Measurements from ENCODE around the gene LRMDA.

LRMDA gene

DNA sequence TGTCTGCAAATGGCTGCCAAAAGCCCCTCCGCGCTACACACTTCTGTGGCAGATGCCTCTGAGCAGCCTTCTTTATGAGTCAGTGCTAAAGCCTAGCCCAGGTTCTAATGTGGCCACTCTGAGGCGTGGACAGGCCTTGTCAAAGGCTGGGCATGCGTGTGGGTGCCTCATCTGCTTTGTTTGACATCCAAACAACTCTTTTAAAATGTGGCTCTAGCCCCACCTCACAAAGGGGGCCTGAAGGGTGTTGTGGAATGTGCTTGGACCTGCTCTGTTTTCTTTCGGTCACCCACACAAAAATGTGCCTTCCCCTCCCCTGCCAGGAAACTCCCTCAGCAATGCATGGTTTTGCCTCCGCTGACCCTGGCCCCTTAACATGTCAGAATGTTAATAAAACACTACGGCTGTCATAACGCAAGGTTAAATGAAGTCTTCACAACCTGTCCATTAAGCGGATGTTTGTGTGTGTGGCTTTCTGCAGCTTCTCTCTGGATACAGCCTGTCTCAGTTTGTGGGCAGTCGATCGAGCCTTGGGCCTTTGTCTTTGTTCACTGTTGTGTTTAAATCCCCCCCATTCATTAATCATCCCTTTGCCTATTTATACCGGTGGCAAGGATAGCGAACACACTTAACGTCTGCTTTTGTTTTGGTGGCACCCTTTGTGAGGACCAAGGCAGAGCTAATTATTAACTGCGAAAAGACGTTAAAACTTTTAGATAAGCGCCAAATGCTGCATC, 718.9 kb downstream of the LRMDA start:
- Histone ChIP-seq H3K36me3 (ENCODE audit: insufficient read depth, low read depth, low read length) (no peaks in the 10 kb centered on the region), H3K9ac (ENCODE audit: low read depth, low read length) (peak overlapping the region; percentile 62), H3K4me1 (ENCODE audit: insufficient read depth, low read length) (peaks cover 22% of the 10 kb centered on the region; the same call in 1 of the 2 replicates), H3K4me3 (ENCODE audit: low read length) (peak overlapping the region; percentile 6; the same call in 1 of the 2 replicates), H3K9me3 (ENCODE audit: insufficient read depth, low read depth, low read length) (peaks cover 17% of the 10 kb centered on the region), H3K27me3 (ENCODE audit: insufficient read depth, low read length) (no peaks in the 10 kb centered on the region), H3K27ac (ENCODE audit: low read length) (peak overlapping the region; percentile 74)

GRCh38 chr10:76150876-76151288, 719.5 kb downstream of the LRMDA start:
- H3K4me3 ChIP-seq (ENCODE audit: low read length) = no peak overlapping the region
- peaks cover 22% of the 10 kb centered on the region; the same call in 1 of the 2 replicates for H3K4me1 ChIP-seq (ENCODE audit: insufficient read depth, low read length)
- H3K27ac ChIP-seq (ENCODE audit: low read length) = peak overlapping the region; percentile 74

GRCh38 chr10:76152186-76152585, 720.8 kb downstream of the LRMDA start:
- peaks cover 22% of the 10 kb centered on the region; the same call in 1 of the 2 replicates for H3K4me1 ChIP-seq (ENCODE audit: insufficient read depth, low read length)
- peaks cover 17% of the 10 kb centered on the region for H3K9me3 ChIP-seq (ENCODE audit: insufficient read depth, low read depth, low read length)
- no peak overlapping the region for H3K4me3 ChIP-seq (ENCODE audit: low read length)
- no peak overlapping the region for H3K27ac ChIP-seq (ENCODE audit: low read length)
- no peak overlapping the region for H3K9ac ChIP-seq (ENCODE audit: low read depth, low read length)
- no peaks in the 10 kb centered on the region for H3K36me3 ChIP-seq (ENCODE audit: insufficient read depth, low read depth, low read length)
- H3K27me3 ChIP-seq (ENCODE audit: insufficient read depth, low read length) = no peaks in the 10 kb centered on the region

More at GRCh38 chr10:76150876-76151288, 719.5 kb downstream of the LRMDA start:
- Histone ChIP-seq H3K9me3 (ENCODE audit: insufficient read depth, low read depth, low read length) (peaks cover 17% of the 10 kb centered on the region), H3K9ac (ENCODE audit: low read depth, low read length) (peak overlapping the region; percentile 62; the same call in 1 of the 2 replicates), H3K36me3 (ENCODE audit: insufficient read depth, low read depth, low read length) (no peaks in the 10 kb centered on the region), H3K27me3 (ENCODE audit: insufficient read depth, low read length) (no peaks in the 10 kb centered on the region)

DNA sequence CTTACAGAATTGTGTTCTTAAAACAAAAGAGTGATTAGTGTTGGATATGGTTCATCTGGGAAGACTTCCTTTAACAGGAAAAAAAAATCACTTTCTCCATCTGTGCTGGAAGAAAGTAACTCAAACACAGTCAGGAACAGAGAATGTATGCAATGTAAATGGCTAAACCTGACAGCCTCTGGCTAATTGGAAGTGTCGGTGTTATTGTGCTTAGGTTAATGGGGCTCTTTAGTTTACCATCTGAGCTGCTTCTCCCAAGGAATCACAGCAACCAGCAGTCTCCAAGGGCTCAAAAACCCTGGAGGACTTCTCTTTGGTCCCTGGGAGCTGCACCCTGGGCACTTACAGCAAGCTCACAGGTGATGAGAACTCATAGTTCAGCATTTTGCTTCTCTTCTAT, 724.5 kb downstream of the LRMDA start:
- Histone ChIP-seq H3K4me3 (ENCODE audit: low read length) (no peak overlapping the region), H3K36me3 (ENCODE audit: insufficient read depth, low read depth, low read length) (no peaks in the 10 kb centered on the region), H3K27me3 (ENCODE audit: insufficient read depth, low read length) (no peaks in the 10 kb centered on the region), H3K27ac (ENCODE audit: low read length) (no peak overlapping the region), H3K4me1 (ENCODE audit: insufficient read depth, low read length) (peaks cover 3% of the 10 kb centered on the region; the same call in 1 of the 2 replicates), H3K9me3 (ENCODE audit: insufficient read depth, low read depth, low read length) (peaks cover 8% of the 10 kb centered on the region), H3K9ac (ENCODE audit: low read depth, low read length) (no peak overlapping the region)

DNA sequence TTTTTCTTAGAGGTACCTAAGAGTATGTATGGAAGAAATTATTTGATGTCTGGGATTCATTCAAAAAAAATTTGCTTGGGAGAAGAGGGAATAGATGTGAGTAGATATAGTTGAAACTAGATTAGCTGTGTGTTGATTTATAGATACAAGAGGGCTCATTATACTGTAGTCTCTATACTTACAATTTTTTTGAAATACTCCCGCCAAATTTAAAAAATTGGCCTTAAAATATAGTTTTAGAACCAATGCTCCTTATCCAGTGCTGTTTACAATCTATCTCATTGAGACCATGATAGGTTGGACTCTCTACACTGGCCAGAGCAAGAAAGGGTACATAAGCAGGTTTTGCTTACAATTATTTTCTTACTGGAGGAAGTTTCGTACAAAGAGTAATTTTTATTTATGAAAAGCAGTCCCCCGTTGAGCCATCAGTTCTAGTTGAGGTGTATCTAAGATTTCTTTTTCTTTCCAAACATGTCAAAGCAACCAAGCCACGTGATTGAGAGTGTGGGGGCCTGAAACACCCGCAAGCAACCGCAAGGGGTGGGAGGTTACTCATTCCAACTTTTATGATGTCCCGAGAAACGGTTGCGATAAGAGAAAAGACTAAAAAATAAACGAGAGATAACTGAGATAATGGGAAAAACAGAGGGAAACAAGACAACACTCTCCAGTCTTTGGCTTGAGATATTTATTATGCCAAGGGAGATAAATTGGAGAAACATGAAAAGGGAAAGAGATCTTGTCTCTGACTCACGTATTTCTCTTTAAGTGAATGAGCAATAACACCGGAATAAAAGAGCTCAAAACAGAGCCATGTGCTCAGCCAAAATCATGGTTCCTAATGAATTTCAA, 729.2 kb downstream of the LRMDA start:
- Histone ChIP-seq H3K27ac (ENCODE audit: low read length) (no peak overlapping the region), H3K27me3 (ENCODE audit: insufficient read depth, low read length) (no peaks in the 10 kb centered on the region), H3K9me3 (ENCODE audit: insufficient read depth, low read depth, low read length) (no peaks in the 10 kb centered on the region), H3K4me3 (ENCODE audit: low read length) (no peak overlapping the region), H3K9ac (ENCODE audit: low read depth, low read length) (no peak overlapping the region), H3K36me3 (ENCODE audit: insufficient read depth, low read depth, low read length) (no peaks in the 10 kb centered on the region), H3K4me1 (ENCODE audit: insufficient read depth, low read length) (peaks cover 9% of the 10 kb centered on the region; the same call in 1 of the 2 replicates)

- H3K9ac ChIP-seq (ENCODE audit: low read depth, low read length) = no peak overlapping the region
- H3K27me3 ChIP-seq (ENCODE audit: insufficient read depth, low read length) = no peaks in the 10 kb centered on the region
- H3K4me3 ChIP-seq (ENCODE audit: low read length) = no peak overlapping the region
- peaks cover 9% of the 10 kb centered on the region; the same call in 1 of the 2 replicates for H3K4me1 ChIP-seq (ENCODE audit: insufficient read depth, low read length)
- no peak overlapping the region for H3K27ac ChIP-seq (ENCODE audit: low read length)
- no peaks in the 10 kb centered on the region for H3K36me3 ChIP-seq (ENCODE audit: insufficient read depth, low read depth, low read length)
- H3K9me3 ChIP-seq (ENCODE audit: insufficient read depth, low read depth, low read length) = no peaks in the 10 kb centered on the region
Observed at GRCh38 chr10:76161301-76161582, 729.8 kb downstream of the LRMDA start.

- no peaks in the 10 kb centered on the region for H3K36me3 ChIP-seq (ENCODE audit: insufficient read depth, low read depth, low read length)
- no peak overlapping the region for H3K9ac ChIP-seq (ENCODE audit: low read depth, low read length)
- H3K4me1 ChIP-seq (ENCODE audit: insufficient read depth, low read length) = no peaks in the 10 kb centered on the region
- no peaks in the 10 kb centered on the region for H3K27me3 ChIP-seq (ENCODE audit: insufficient read depth, low read length)
- no peaks in the 10 kb centered on the region for H3K9me3 ChIP-seq (ENCODE audit: insufficient read depth, low read depth, low read length)
- H3K27ac ChIP-seq (ENCODE audit: low read length) = no peak overlapping the region
- H3K4me3 ChIP-seq (ENCODE audit: low read length) = no peak overlapping the region
Observed at GRCh38 chr10:76168437-76168836, 737.0 kb downstream of the LRMDA start.

GRCh38 chr10:76169246-76169645, 737.8 kb downstream of the LRMDA start:
- no peaks in the 10 kb centered on the region for H3K9me3 ChIP-seq (ENCODE audit: insufficient read depth, low read depth, low read length)
- no peak overlapping the region for H3K4me3 ChIP-seq (ENCODE audit: low read length)
- no peak overlapping the region for H3K27ac ChIP-seq (ENCODE audit: low read length)
- no peak overlapping the region for H3K9ac ChIP-seq (ENCODE audit: low read depth, low read length)
- no peaks in the 10 kb centered on the region for H3K36me3 ChIP-seq (ENCODE audit: insufficient read depth, low read depth, low read length)
- no peaks in the 10 kb centered on the region for H3K27me3 ChIP-seq (ENCODE audit: insufficient read depth, low read length)
- no peaks in the 10 kb centered on the region for H3K4me1 ChIP-seq (ENCODE audit: insufficient read depth, low read length)

DNA sequence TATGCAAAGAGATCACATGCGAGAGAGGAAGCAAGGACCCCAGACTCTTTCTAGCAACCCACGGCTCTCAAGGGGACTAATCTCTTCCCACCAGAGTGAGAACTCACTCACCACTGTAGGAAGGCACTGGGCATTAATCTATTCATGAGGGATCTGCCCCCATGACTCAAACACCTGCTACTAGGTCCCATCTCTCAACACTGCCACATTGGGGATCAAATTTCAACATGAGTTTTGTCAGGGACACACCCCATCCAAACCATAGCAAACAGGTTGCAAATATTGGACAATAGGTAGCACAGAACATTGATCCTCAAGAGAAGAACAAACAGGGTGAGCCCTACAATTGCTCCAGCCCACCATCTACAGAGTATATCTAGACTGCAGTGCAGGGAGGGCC, 740.6 kb downstream of the LRMDA start:
- Histone ChIP-seq H3K36me3 (ENCODE audit: insufficient read depth, low read depth, low read length) (no peaks in the 10 kb centered on the region), H3K4me3 (ENCODE audit: low read length) (no peak overlapping the region), H3K27ac (ENCODE audit: low read length) (no peak overlapping the region), H3K27me3 (ENCODE audit: insufficient read depth, low read length) (no peaks in the 10 kb centered on the region), H3K4me1 (ENCODE audit: insufficient read depth, low read length) (no peaks in the 10 kb centered on the region), H3K9ac (ENCODE audit: low read depth, low read length) (no peak overlapping the region), H3K9me3 (ENCODE audit: insufficient read depth, low read depth, low read length) (no peaks in the 10 kb centered on the region)

- peaks cover 8% of the 10 kb centered on the region; the same call in 1 of the 2 replicates for H3K4me1 ChIP-seq (ENCODE audit: insufficient read depth, low read length)
- no peak overlapping the region for H3K9ac ChIP-seq (ENCODE audit: low read depth, low read length)
- no peaks in the 10 kb centered on the region for H3K9me3 ChIP-seq (ENCODE audit: insufficient read depth, low read depth, low read length)
- no peak overlapping the region for H3K27ac ChIP-seq (ENCODE audit: low read length)
- H3K4me3 ChIP-seq (ENCODE audit: low read length) = no peak overlapping the region
- no peaks in the 10 kb centered on the region for H3K36me3 ChIP-seq (ENCODE audit: insufficient read depth, low read depth, low read length)
- H3K27me3 ChIP-seq (ENCODE audit: insufficient read depth, low read length) = no peaks in the 10 kb centered on the region
Observed at GRCh38 chr10:76175533-76176165, 744.2 kb downstream of the LRMDA start.

DNA sequence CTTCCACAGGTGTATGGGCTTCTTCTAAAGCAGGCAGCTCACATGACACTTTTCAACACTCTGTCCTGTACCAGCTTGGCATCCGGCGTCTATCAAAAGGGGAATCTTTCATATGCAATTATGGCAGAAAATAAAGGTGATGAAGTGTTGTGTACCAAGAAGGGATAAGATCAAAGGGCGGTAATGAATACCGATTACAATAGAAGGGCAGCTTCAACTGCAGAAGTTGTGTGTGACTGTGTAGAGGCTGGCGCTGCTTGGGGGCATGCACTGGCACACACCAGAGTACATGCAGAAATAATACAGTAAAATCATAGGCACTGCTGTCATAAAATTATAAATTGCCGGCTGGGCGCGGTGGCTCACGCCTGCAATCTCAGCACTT, 744.7 kb downstream of the LRMDA start:
- Histone ChIP-seq H3K9me3 (ENCODE audit: insufficient read depth, low read depth, low read length) (no peaks in the 10 kb centered on the region), H3K27me3 (ENCODE audit: insufficient read depth, low read length) (no peaks in the 10 kb centered on the region), H3K4me1 (ENCODE audit: insufficient read depth, low read length) (peaks cover 8% of the 10 kb centered on the region; the same call in 1 of the 2 replicates), H3K27ac (ENCODE audit: low read length) (no peak overlapping the region), H3K4me3 (ENCODE audit: low read length) (no peak overlapping the region), H3K36me3 (ENCODE audit: insufficient read depth, low read depth, low read length) (no peaks in the 10 kb centered on the region), H3K9ac (ENCODE audit: low read depth, low read length) (no peak overlapping the region)

Measured in iPS-20b (cell line).